Mucosa of gallbladder (tissue), 1 donor: ENCODE measurements around the gene PKN1. TPM values are rescaled to one million over a fixed set of nuclear protein-coding genes. Genes with fewer than 3 reads are reported as not detected.
A peak's percentile ranks its signal among the peaks of the same experiment; 100 is the strongest.

Experiments used
- DNase-seq: peaks from one replicate; pipeline ENCODE4 v3.0.0-alpha.2; 2020; ENCODE audit warnings: low spot score
- total RNA-seq: library from RNA; stranded (reverse); gene quantifications from one replicate; pipeline ENCODE4 v1.2.1, GENCODE V29; 2021
- donor health status: DM: no; HTN: no; CAD: no.

The PKN1 gene
- total RNA-seq, 1 donor from 2014 or later: 136 TPM

GRCh38 chr19:14515501-14516047 lies 82.5 kb downstream of the PKN1 start:
- no peak for DNase-seq

DNA sequence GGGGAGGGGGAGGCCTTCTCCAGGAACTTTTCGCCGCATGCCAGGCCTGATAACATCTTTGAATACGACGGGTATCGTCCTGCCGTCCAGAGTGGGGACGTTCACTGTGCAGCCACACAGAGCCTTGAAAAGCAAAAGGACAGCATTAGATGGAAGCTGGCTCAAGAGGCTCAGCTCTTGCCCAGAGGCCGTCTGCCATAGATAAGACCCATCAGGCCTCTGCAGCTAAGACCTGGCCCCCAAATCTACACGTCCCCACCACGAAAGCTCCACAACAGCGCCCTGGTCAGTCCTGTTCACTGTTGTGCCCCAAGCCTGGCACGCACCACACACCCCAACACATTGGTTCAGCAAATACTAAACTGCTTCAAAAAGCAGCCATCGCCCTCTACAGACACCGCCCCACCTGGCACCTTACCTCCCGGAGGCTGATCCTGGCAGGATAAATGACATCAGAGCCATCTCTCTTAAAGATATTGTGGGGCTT lies 83.0 kb downstream of the PKN1 start:
- no peak for DNase-seq

GRCh38 chr19:14516746-14517438 lies 83.8 kb downstream of the PKN1 start:
- no peak for DNase-seq

- DNase-seq: no peak
Measured at GRCh38 chr19:14517446-14517839, 84.3 kb downstream of the PKN1 start.

- DNase-seq: peak; percentile 85
Measured at GRCh38 chr19:14517840-14518505, 84.9 kb downstream of the PKN1 start, which contains the start of gene DNAJB1. DNAJB1 (minus strand) TSS chr19:14518397; CDS start chr19:14518349, 48 bp downstream.

DNA sequence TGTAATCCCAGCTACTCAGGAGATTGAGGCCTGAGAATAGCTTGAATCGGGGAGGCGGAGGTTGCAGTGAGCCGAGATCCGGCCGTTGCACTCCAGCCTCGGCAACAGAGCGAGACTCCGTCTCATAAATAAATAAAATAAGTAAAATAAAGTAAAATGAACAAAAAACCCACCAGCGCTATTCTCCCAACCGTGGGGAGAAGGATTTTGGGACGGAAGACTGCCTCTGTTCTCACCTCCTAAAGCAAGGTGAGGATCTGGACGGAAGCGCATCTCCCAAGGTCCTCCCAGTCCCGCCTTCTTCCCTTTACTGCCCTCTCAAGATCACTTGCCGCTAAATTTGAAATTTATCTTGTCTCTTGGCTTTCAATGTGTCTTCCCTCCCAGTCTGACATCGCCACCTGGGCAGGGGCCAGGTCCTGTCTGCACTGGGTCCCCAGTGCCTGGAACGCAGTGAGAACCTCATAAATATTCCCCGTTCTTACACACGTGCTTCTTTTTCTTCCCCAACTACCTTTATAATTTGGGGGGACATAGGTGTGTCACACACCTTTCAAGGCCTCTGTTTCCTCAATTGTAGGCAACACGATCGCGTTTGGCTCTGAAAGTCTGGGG lies 86.2 kb downstream of the PKN1 start:
- DNase-seq: no peak

- DNase-seq: no peak
Measured at GRCh38 chr19:14519860-14520407, 86.8 kb downstream of the PKN1 start.

DNA sequence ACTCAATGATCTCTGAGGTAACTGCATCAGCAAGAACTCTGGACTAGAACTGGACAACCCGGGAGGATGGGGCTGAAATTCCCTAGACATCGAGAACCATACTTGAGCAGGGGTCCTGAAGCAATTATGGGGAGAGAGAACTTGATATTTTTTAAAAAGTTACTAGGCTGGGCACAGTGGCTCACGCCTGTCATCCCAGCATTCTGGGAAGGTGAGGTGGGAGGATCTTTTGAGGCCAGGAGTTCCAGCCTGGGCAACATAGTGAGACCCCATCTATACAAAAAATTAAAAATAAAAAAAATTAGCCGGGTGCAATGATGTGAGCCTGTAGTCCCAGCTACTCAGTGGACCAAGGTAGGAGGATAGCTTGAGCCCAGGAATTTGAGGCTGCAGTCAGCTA lies 87.4 kb downstream of the PKN1 start:
- DNase-seq: no peak

Other genes starting within 250 kb of the PKN1 start
- 33.2 TPM for gene ADGRL1, start 227.1 kb upstream of the PKN1 start, total RNA-seq
- 48.2 TPM for gene ADGRE5, start 51.9 kb upstream of the PKN1 start, total RNA-seq
- gene DDX39A, start 14.0 kb upstream of the PKN1 start, total RNA-seq: 46.4 TPM
- gene PTGER1, start 42.0 kb downstream of the PKN1 start, total RNA-seq: 1.9 TPM
- gene GIPC1, start 62.8 kb downstream of the PKN1 start, total RNA-seq: 127 TPM
- 142 TPM for gene DNAJB1, start 85.1 kb downstream of the PKN1 start, total RNA-seq
- 149 TPM for gene TECR, start 96.3 kb downstream of the PKN1 start, total RNA-seq
- gene NDUFB7, start 138.8 kb downstream of the PKN1 start, total RNA-seq: 184 TPM
- gene CLEC17A, start 149.8 kb downstream of the PKN1 start, total RNA-seq: 0.09 TPM
- not detected for gene ADGRE3, start 241.5 kb downstream of the PKN1 start, total RNA-seq